Lower leg skin (tissue), 3 donors: ENCODE results near the gene DPM2.

Source experiments
- POLR2A ChIP-seq, 2 donors: fragments of 450-650 bp; IDR thresholded peaks; one replicate each; pipeline ENCODE4 v1.6.1; 2016 to 2017; ENCODE audit warnings: antibody characterized with exemption in 2 of 2, mild to moderate bottlenecking in 1 of 2, moderate library complexity in 1 of 2
- TF ChIP-seq, protein P1 (sequence below), 3 donors: fragments of 450-650 bp; IDR thresholded peaks; one replicate each; pipeline ENCODE4 v1.5.1; 2016; ENCODE audit warnings: antibody characterized with exemption in 3 of 3, mild to moderate bottlenecking in 3 of 3, moderate library complexity in 2 of 3

DNA sequence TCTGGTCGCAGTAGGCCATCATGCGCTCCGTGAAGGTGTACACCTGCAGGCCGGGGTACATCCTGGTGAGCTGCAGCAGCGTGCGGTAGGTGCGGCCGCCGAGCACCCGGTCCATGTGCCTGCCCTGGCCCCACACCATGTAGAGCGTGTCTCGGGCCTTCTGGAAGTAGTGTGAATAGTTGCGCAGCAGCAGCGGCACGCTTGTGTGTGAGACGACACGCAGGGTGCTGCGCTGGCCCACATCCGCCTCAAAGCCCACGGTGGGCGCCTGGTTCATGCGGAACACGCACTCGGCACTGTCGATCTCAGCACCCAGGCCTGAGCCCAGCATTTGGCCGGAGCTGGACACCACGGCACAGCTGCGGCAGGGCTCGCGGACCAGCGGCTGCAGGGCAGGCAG is 25.4 kb downstream of the DPM2 start:
- TF ChIP-seq, protein P1, sequence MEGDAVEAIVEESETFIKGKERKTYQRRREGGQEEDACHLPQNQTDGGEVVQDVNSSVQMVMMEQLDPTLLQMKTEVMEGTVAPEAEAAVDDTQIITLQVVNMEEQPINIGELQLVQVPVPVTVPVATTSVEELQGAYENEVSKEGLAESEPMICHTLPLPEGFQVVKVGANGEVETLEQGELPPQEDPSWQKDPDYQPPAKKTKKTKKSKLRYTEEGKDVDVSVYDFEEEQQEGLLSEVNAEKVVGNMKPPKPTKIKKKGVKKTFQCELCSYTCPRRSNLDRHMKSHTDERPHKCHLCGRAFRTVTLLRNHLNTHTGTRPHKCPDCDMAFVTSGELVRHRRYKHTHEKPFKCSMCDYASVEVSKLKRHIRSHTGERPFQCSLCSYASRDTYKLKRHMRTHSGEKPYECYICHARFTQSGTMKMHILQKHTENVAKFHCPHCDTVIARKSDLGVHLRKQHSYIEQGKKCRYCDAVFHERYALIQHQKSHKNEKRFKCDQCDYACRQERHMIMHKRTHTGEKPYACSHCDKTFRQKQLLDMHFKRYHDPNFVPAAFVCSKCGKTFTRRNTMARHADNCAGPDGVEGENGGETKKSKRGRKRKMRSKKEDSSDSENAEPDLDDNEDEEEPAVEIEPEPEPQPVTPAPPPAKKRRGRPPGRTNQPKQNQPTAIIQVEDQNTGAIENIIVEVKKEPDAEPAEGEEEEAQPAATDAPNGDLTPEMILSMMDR (IDR thresholded peaks at IDR 0.05) = no peak
- no peak for TF ChIP-seq POLR2A (IDR thresholded peaks at IDR 0.05)
